IMR-90 (cell line): ENCODE data around the gene FNDC3B.

Experiments used
- CTCF ChIP-seq: conservative IDR thresholded peaks from 2 replicates; pipeline ENCODE4 v1.5.1; 2012; ENCODE audit warnings: mild to moderate bottlenecking, low read depth, low read length, improper control_type of control experiment
- RAD21 ChIP-seq: IDR thresholded peaks from 2 replicates; pipeline ENCODE4 v1.6.1; 2012; ENCODE audit warnings: low read length, improper control_type of control experiment
- RFX5 ChIP-seq: IDR thresholded peaks from 2 replicates; pipeline ENCODE4 v1.8.0; 2012; ENCODE audit warnings: low read depth, mild to moderate bottlenecking, low read length, moderate library complexity

GRCh38 chr3:172135185-172135584, 95.8 kb downstream of the FNDC3B start:
- TF ChIP-seq RAD21 (no peak), CTCF (no peak), RFX5 (no peak)
